Colonic mucosa (tissue), 4 donors: ENCODE measurements around the gene MED13L. TPM values are rescaled to one million over a fixed set of nuclear protein-coding genes. Genes with fewer than 3 reads are reported as not detected.

ENCODE experiments used
- DNase-seq: peaks from one replicate; pipeline ENCODE4 v3.0.0-alpha.2; 2020
- H3K27ac ChIP-seq: fragments of 200-600 bp; one replicate; pipeline ENCODE4 v1.8.0; 2021
- H3K27me3 ChIP-seq: fragments of 200-600 bp; one replicate; pipeline ENCODE4 v1.8.0; 2021
- H3K36me3 ChIP-seq: fragments of 200-600 bp; one replicate; pipeline ENCODE4 v1.8.0; 2021
- H3K4me1 ChIP-seq: fragments of 200-600 bp; one replicate; pipeline ENCODE4 v1.8.0; 2021; ENCODE audit warnings: mild to moderate bottlenecking
- H3K4me3 ChIP-seq: fragments of 200-600 bp; one replicate; pipeline ENCODE4 v1.8.0; 2021
- H3K9ac ChIP-seq, 2 donors: one replicate each; pipeline ENCODE4 v1.7.0; 2013; ENCODE audit warnings: control low read depth in 2 of 2, low read depth in 2 of 2, low read length in 2 of 2
- H3K9me3 ChIP-seq: fragments of 200-600 bp; one replicate; pipeline ENCODE4 v1.8.0; 2021
- CTCF ChIP-seq: fragments of 200-600 bp; IDR thresholded peaks from one replicate; pipeline ENCODE4 v1.8.0; 2022; ENCODE audit warnings: antibody characterized with exemption, mild to moderate bottlenecking
- intact Hi-C: fragments of 100-400 bp; cut with DNase I; formaldehyde crosslinking; loops from one replicate; pipeline ENCODE4 v1.14.1; 2022
- total RNA-seq, 2 donors: library from RNA; stranded (reverse); fragmentation: NEBNext Ultra II Directional in 1 of 2; extraction: Animal tissue kit (Norgen Biotek cat#: 25700) in 1 of 2; gene quantifications; one replicate each; pipeline ENCODE4 v1.2.1, GENCODE V29; 2021
- donor health status: healthy.
- donor health status: DM: no; HTN: no; CAD: no.
- donor health status: DM: no; HTN: no; CAD: no.

MED13L gene
- total RNA-seq, 2 donors from 2014 or later = 73.8 to 92.6 TPM

- H3K9ac ChIP-seq = no peak overlapping the region
- no peak overlapping the region for H3K27ac ChIP-seq
- H3K4me3 ChIP-seq = no peak overlapping the region
- no peaks in the 10 kb centered on the region for H3K27me3 ChIP-seq
- no peak for DNase-seq
- no peaks in the 10 kb centered on the region for H3K9me3 ChIP-seq
- no peaks in the 10 kb centered on the region for H3K36me3 ChIP-seq
- intact Hi-C loops = no loop called here
- no peaks in the 10 kb centered on the region for H3K4me1 ChIP-seq
- TF ChIP-seq CTCF = no peak
Observed at GRCh38 chr12:115945491-115945885, 332.0 kb downstream of the MED13L start.

GRCh38 chr12:115944837-115945490, 332.5 kb downstream of the MED13L start:
- intact Hi-C loops = no loop called here
- H3K9ac ChIP-seq = no peak overlapping the region
- no peaks in the 10 kb centered on the region for H3K9me3 ChIP-seq
- H3K4me3 ChIP-seq = no peak overlapping the region
- no peaks in the 10 kb centered on the region for H3K4me1 ChIP-seq
- H3K27ac ChIP-seq = no peak overlapping the region
- no peak for TF ChIP-seq CTCF
- H3K36me3 ChIP-seq = no peaks in the 10 kb centered on the region
- no peak for DNase-seq
- H3K27me3 ChIP-seq = no peaks in the 10 kb centered on the region

- no peak overlapping the region for H3K4me3 ChIP-seq
- no peaks in the 10 kb centered on the region for H3K4me1 ChIP-seq
- no peaks in the 10 kb centered on the region for H3K9me3 ChIP-seq
- no peak for TF ChIP-seq CTCF
- no peak overlapping the region for H3K27ac ChIP-seq
- no peaks in the 10 kb centered on the region for H3K27me3 ChIP-seq
- no peaks in the 10 kb centered on the region for H3K36me3 ChIP-seq
- intact Hi-C loops = no loop called here
- DNase-seq = no peak
- no peak overlapping the region for H3K9ac ChIP-seq
Observed at GRCh38 chr12:115944392-115944742, 333.1 kb downstream of the MED13L start.

GRCh38 chr12:115943630-115944391, 333.7 kb downstream of the MED13L start:
- H3K9ac ChIP-seq = no peak overlapping the region

GRCh38 chr12:115943310-115943629, 334.2 kb downstream of the MED13L start:
- H3K4me1 ChIP-seq = no peaks in the 10 kb centered on the region
- H3K9ac ChIP-seq = no peak overlapping the region
- intact Hi-C loops = no loop called here
- H3K27me3 ChIP-seq = no peaks in the 10 kb centered on the region
- no peaks in the 10 kb centered on the region for H3K36me3 ChIP-seq
- no peak for DNase-seq
- no peak overlapping the region for H3K27ac ChIP-seq
- H3K9me3 ChIP-seq = no peaks in the 10 kb centered on the region
- no peak for TF ChIP-seq CTCF
- H3K4me3 ChIP-seq = no peak overlapping the region

More at GRCh38 chr12:115943630-115944391, 333.7 kb downstream of the MED13L start:
- H3K9me3 ChIP-seq = no peaks in the 10 kb centered on the region
- H3K27ac ChIP-seq = no peak overlapping the region
- peak; percentile 25 for DNase-seq
- intact Hi-C loops = no loop called here
- H3K4me3 ChIP-seq = no peak overlapping the region
- H3K4me1 ChIP-seq = no peaks in the 10 kb centered on the region
- no peaks in the 10 kb centered on the region for H3K27me3 ChIP-seq
- no peak for TF ChIP-seq CTCF
- no peaks in the 10 kb centered on the region for H3K36me3 ChIP-seq
